ENCODE measurements around the gene GDF10. TPM values are rescaled to one million over a fixed set of nuclear protein-coding genes. Genes with fewer than 3 reads are reported as not detected.

Gene GDF10
- total and polyA plus RNA-seq, 4 donors: 2.3 to 34.7 (median 16.6) TPM

DNA sequence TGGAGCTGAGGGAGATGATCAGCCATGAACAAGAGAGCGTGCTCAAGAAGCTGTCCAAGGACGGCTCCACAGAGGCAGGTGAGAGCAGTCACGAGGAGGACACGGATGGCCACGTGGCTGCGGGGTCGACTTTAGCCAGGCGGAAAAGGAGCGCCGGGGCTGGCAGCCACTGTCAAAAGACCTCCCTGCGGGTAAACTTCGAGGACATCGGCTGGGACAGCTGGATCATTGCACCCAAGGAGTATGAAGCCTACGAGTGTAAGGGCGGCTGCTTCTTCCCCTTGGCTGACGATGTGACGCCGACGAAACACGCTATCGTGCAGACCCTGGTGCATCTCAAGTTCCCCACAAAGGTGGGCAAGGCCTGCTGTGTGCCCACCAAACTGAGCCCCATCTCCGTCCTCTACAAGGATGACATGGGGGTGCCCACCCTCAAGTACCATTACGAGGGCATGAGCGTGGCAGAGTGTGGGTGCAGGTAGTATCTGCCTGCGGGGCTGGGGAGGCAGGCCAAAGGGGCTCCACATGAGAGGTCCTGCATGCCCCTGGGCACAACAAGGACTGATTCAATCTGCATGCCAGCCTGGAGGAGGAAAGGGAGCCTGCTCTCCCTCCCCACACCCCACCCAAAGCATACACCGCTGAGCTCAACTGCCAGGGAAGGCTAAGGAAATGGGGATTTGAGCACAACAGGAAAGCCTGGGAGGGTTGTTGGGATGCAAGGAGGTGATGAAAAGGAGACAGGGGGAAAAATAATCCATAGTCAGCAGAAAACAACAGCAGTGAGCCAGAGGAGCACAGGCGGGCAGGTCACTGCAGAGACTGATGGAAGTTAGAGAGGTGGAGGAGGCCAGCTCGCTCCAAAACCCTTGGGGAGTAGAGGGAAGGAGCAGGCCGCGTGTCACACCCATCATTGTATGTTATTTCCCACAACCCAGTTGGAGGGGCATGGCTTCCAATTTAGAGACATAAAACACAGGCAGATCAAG lies 25.6 kb downstream of the GDF10 start:
- Histone ChIP-seq H3K9me3 (ENCODE audit: control insufficient read depth in 4 of 4, insufficient read depth in 3 of 4, low read length in 3 of 4) (peaks cover 0 to 2% (median 0%) of the 10 kb centered on the region in 4 donors), H3K9ac (ENCODE audit: insufficient read depth in 1 of 2, low read length in 2 of 2) (no peak overlapping the region), H3K36me3 (ENCODE audit: control insufficient read depth in 4 of 4, insufficient read depth in 4 of 4, low read length in 4 of 4) (no peaks in the 10 kb centered on the region), H3K4me3 (no peak overlapping the region), H3K4me1 (ENCODE audit: control insufficient read depth in 5 of 5, insufficient read depth in 5 of 5, low read length in 5 of 5) (peaks cover 0 to 31% (median 4%) of the 10 kb centered on the region in 5 donors), H3K27ac (ENCODE audit: low read depth in 1 of 2, low read length in 1 of 2) (no peak overlapping the region), H3K27me3 (ENCODE audit: control insufficient read depth in 3 of 3, insufficient read depth in 3 of 3, low read length in 2 of 3) (no peaks in the 10 kb centered on the region)
- ATAC-seq (ENCODE audit: insufficient read depth, low FRiP score): no peak
- 94% methylated on average over 30 of the region's 30 CpGs for WGBS, 2 donors
- TF ChIP-seq, protein P1, sequence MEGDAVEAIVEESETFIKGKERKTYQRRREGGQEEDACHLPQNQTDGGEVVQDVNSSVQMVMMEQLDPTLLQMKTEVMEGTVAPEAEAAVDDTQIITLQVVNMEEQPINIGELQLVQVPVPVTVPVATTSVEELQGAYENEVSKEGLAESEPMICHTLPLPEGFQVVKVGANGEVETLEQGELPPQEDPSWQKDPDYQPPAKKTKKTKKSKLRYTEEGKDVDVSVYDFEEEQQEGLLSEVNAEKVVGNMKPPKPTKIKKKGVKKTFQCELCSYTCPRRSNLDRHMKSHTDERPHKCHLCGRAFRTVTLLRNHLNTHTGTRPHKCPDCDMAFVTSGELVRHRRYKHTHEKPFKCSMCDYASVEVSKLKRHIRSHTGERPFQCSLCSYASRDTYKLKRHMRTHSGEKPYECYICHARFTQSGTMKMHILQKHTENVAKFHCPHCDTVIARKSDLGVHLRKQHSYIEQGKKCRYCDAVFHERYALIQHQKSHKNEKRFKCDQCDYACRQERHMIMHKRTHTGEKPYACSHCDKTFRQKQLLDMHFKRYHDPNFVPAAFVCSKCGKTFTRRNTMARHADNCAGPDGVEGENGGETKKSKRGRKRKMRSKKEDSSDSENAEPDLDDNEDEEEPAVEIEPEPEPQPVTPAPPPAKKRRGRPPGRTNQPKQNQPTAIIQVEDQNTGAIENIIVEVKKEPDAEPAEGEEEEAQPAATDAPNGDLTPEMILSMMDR (IDR thresholded peaks at IDR 0.05; ENCODE audit: control extremely low read depth, extremely low read depth): no peak
- DNase-seq: peak in 1 of 3 donors; percentile 10

DNA sequence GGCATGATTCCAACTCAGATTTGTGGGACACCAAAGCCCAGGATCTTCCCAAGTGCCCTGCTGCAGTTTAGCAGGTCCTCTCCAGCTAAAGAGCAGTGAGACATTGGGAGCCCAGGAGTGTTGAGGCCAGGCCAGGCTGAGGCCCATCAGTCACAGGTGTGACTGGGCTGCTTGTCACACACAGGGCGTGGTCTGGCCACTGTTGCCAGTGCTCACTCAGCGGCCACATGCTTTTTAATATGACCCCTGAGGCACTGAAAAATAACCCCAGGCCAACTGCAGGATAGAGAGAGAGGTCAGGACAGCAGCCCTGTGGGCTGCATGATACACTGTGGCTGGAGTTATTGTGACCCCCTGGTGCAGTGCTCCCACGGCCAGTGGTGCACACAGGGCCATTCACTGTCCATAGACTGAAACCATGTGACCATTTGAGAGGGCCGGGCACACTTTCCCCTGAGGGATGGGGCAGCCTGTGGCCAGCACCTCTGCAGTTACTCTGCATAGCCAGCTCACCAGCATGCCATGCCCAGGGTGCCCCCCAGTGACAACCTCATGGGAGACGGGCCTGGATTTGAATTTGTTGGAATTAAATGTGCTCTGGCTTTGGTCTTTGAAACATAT lies 26.4 kb downstream of the GDF10 start:
- Histone ChIP-seq H3K27ac (ENCODE audit: low read depth in 1 of 2, low read length in 1 of 2) (no peak overlapping the region), H3K4me3 (no peak overlapping the region), H3K4me1 (ENCODE audit: control insufficient read depth in 5 of 5, insufficient read depth in 5 of 5, low read length in 5 of 5) (peaks cover 0 to 26% (median 4%) of the 10 kb centered on the region in 5 donors), H3K27me3 (ENCODE audit: control insufficient read depth in 3 of 3, insufficient read depth in 3 of 3, low read length in 2 of 3) (no peaks in the 10 kb centered on the region), H3K36me3 (ENCODE audit: control insufficient read depth in 4 of 4, insufficient read depth in 4 of 4, low read length in 4 of 4) (no peaks in the 10 kb centered on the region), H3K9me3 (ENCODE audit: control insufficient read depth in 4 of 4, insufficient read depth in 3 of 4, low read length in 3 of 4) (peaks cover 0 to 2% (median 0%) of the 10 kb centered on the region in 4 donors), H3K9ac (ENCODE audit: insufficient read depth in 1 of 2, low read length in 2 of 2) (no peak overlapping the region)
- DNase-seq (no peak), ATAC-seq (ENCODE audit: insufficient read depth, low FRiP score) (no peak)
- 71 to 93% methylated on average over 5 of the region's 5 CpGs for WGBS, 2 donors
- TF ChIP-seq, protein P1 (IDR thresholded peaks at IDR 0.05; ENCODE audit: control extremely low read depth, extremely low read depth): no peak

DNA sequence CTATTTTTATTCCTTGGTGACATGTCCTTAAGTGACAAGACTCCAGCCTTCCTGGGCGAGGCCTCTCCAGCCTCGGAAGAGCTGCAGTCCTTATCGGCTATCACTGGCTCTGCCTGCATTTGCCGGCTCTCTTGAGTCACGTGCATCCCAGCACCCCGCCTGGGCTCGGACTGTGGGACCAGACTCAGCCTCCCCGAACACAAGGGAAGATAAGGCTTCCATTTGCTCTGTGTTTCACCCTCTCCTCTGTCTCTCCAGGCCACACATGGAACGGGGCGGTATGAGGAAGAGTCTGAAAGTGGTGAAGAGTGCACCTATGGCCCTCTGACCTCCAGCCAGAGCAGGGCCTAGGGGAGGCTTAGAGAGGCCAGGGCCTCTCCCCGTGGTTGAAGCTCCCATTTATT lies 26.9 kb downstream of the GDF10 start:
- Histone ChIP-seq H3K4me3 (no peak overlapping the region), H3K36me3 (ENCODE audit: control insufficient read depth in 4 of 4, insufficient read depth in 4 of 4, low read length in 4 of 4) (no peaks in the 10 kb centered on the region), H3K27me3 (ENCODE audit: control insufficient read depth in 3 of 3, insufficient read depth in 3 of 3, low read length in 2 of 3) (no peaks in the 10 kb centered on the region), H3K9ac (ENCODE audit: insufficient read depth in 1 of 2, low read length in 2 of 2) (no peak overlapping the region), H3K27ac (ENCODE audit: low read depth in 1 of 2, low read length in 1 of 2) (no peak overlapping the region), H3K9me3 (ENCODE audit: control insufficient read depth in 4 of 4, insufficient read depth in 3 of 4, low read length in 3 of 4) (peaks cover 0 to 4% (median 0%) of the 10 kb centered on the region in 4 donors), H3K4me1 (ENCODE audit: control insufficient read depth in 5 of 5, insufficient read depth in 5 of 5, low read length in 5 of 5) (peaks cover 0 to 22% (median 4%) of the 10 kb centered on the region in 5 donors)
- ATAC-seq (ENCODE audit: insufficient read depth, low FRiP score) (no peak), DNase-seq (no peak)
- WGBS, 2 donors: 76 to 92% methylated on average over 11 of the region's 11 CpGs
- TF ChIP-seq, protein P1 (IDR thresholded peaks at IDR 0.05; ENCODE audit: control extremely low read depth, extremely low read depth): no peak
